NB4 (cell line): ENCODE results near the gene CFAP20.
A peak's percentile ranks its signal among the peaks of the same experiment; 100 is the strongest.

Source experiments
- DNase-seq: peaks from one replicate; pipeline ENCODE4 v3.0.0; 2010; ENCODE audit warnings: low read depth
- H3K4me3 ChIP-seq: one replicate; pipeline ENCODE4 v1.5.1; 2011; ENCODE audit warnings: mild to moderate bottlenecking, low read depth, low read length, moderate library complexity
- MYC ChIP-seq: IDR thresholded peaks from 2 replicates; pipeline ENCODE4 v1.6.1; 2011; ENCODE audit warnings: low read depth, low read length
- POLR2A ChIP-seq: IDR thresholded peaks from 2 replicates; pipeline ENCODE4 v1.6.1; 2011; ENCODE audit warnings: mild to moderate bottlenecking; ENCODE audit not compliant: insufficient read length; ENCODE audit errors: extremely low read depth
- TF ChIP-seq, protein P1 (sequence below): IDR thresholded peaks from 2 replicates; pipeline ENCODE4 v1.6.1; 2011; ENCODE audit warnings: low read depth, low read length
- TF ChIP-seq, protein P2 (sequence below): IDR thresholded peaks from one replicate; pipeline ENCODE4 v1.5.1; 2012; ENCODE audit warnings: low read depth, low read length

The CFAP20 gene

DNA sequence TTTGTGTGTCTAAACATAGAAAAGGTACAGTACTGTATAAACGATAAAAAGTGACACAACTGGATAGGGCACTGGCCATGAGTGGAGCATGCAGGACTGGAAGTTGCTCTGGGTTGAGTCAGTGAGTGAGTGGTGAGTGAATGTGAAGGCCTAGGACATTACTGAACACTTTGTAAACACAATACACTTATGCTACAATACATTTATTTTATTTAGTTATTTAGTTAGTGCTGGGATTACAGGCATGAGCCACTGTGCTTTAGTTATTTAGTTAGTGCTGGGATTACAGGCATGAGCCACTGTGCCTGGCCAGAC lies 4.6 kb downstream of the CFAP20 start:
- TF ChIP-seq, protein P1, sequence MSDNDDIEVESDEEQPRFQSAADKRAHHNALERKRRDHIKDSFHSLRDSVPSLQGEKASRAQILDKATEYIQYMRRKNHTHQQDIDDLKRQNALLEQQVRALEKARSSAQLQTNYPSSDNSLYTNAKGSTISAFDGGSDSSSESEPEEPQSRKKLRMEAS: no peak
- no peak for TF ChIP-seq MYC
- no peak for TF ChIP-seq POLR2A
- TF ChIP-seq, protein P2, sequence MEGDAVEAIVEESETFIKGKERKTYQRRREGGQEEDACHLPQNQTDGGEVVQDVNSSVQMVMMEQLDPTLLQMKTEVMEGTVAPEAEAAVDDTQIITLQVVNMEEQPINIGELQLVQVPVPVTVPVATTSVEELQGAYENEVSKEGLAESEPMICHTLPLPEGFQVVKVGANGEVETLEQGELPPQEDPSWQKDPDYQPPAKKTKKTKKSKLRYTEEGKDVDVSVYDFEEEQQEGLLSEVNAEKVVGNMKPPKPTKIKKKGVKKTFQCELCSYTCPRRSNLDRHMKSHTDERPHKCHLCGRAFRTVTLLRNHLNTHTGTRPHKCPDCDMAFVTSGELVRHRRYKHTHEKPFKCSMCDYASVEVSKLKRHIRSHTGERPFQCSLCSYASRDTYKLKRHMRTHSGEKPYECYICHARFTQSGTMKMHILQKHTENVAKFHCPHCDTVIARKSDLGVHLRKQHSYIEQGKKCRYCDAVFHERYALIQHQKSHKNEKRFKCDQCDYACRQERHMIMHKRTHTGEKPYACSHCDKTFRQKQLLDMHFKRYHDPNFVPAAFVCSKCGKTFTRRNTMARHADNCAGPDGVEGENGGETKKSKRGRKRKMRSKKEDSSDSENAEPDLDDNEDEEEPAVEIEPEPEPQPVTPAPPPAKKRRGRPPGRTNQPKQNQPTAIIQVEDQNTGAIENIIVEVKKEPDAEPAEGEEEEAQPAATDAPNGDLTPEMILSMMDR: no peak
- no peak overlapping the region for H3K4me3 ChIP-seq
- DNase-seq: no peak

DNA sequence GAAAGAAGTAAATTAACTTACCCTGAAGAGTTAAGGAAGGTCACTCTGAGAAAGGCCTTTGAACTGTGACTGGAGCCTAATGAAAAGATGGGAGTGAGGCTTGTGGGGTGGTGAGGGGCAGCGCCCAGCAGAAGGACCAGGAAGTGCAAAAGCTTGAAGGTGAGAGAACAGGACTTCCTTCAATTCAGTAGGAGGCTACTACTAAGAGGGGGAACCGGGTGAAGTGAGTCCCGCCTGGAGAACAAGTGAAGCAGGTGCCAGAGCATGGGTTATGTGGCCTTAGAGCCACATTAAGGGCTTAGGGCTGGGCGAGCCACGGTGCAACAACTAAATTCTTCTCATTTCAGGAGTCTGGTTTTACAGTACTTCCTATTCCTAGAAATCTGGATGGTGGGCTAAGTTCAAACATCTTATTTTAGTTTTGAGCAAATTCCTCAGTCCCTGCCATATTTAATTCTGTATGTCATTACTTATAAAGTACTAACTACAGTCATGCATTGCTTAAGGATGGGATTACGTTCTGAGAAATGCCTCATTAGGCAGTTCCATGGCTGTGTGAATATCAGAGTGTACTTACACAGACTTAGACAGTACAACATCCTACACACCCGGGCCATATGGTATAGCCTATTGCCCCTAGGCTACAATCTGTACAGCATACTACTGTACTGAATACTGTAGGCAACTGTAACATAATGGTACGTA lies 5.1 kb downstream of the CFAP20 start:
- H3K4me3 ChIP-seq: peak overlapping the region; percentile 5
- TF ChIP-seq, protein P2: no peak
- TF ChIP-seq, protein P1: no peak
- TF ChIP-seq POLR2A: no peak
- no peak for TF ChIP-seq MYC
- no peak for DNase-seq

DNA sequence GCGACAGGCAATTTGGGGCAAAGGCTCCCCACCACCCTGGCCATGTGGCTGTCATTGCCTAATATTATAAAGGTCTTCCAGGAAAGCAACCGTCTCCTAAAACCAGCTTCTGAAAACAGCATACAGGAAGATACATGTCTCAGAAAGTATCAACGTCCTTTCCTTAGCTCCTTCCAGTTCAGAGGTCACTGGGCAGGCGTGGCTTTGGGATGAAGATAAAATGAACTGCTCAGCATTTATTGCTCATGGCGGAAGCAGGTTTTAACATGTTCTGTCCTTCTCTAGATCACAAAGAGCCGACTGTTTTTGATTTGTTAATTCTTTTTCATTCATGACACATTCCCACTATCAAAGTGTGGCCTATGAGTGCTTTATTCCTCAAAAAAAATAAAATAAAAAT lies 8.0 kb downstream of the CFAP20 start:
- TF ChIP-seq POLR2A (no peak), MYC (no peak)
- TF ChIP-seq, protein P1: no peak
- TF ChIP-seq, protein P2: no peak
- DNase-seq: no peak
- no peak overlapping the region for H3K4me3 ChIP-seq

DNA sequence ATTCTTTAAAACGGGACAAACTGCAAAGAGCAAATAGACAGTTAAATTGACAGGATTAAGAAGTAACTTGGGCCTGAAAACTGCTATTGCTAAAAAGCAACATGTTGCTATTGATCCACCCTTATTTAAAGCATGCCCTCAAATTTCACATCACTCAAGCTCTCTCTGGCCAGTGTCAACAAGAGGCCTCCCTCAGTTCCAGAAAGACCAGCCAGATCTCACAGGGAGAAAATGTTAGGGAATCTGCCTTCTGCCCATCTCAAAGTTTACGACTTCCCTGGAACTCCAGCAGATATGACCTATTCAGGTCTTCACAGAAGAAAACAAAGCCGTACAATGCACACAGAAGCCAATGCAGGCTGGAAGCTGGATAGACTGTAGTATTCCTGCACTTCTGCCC lies 8.9 kb downstream of the CFAP20 start:
- DNase-seq: no peak
- TF ChIP-seq MYC: no peak
- TF ChIP-seq, protein P2: no peak
- TF ChIP-seq, protein P1: no peak
- TF ChIP-seq POLR2A: no peak
- no peak overlapping the region for H3K4me3 ChIP-seq

DNA sequence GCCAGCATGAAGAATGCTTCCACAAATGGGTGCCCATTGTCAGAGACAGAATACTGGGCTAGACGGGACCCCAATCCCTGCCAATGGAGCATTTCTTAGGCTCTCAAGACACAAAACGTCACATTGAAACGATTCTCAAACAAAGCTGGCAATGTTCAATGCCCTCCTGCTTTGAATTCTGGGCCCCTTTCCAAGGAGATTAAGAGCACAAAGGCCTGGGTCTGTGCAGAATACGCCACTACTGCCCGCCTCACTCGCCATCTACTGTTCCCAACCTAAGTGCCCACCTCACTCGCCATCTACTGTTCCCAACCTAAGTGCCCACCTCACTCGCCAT lies 9.7 kb downstream of the CFAP20 start:
- DNase-seq: no peak
- TF ChIP-seq MYC (no peak), POLR2A (no peak)
- TF ChIP-seq, protein P2: no peak
- TF ChIP-seq, protein P1: no peak
- no peak overlapping the region for H3K4me3 ChIP-seq
